WI38 (cell line): Measurements from ENCODE around the gene GLP2R.

Experiments
- H3K4me3 ChIP-seq: 2 replicates; pipeline ENCODE4 v1.5.1; 2011; ENCODE audit warnings: low read depth, mild to moderate bottlenecking, control low read depth, low read length
- TF ChIP-seq, protein P1 (sequence below): IDR thresholded peaks from 2 replicates; pipeline ENCODE4 v1.5.1; 2012; ENCODE audit warnings: low read depth, mild to moderate bottlenecking, control low read depth, low read length

Gene GLP2R

DNA sequence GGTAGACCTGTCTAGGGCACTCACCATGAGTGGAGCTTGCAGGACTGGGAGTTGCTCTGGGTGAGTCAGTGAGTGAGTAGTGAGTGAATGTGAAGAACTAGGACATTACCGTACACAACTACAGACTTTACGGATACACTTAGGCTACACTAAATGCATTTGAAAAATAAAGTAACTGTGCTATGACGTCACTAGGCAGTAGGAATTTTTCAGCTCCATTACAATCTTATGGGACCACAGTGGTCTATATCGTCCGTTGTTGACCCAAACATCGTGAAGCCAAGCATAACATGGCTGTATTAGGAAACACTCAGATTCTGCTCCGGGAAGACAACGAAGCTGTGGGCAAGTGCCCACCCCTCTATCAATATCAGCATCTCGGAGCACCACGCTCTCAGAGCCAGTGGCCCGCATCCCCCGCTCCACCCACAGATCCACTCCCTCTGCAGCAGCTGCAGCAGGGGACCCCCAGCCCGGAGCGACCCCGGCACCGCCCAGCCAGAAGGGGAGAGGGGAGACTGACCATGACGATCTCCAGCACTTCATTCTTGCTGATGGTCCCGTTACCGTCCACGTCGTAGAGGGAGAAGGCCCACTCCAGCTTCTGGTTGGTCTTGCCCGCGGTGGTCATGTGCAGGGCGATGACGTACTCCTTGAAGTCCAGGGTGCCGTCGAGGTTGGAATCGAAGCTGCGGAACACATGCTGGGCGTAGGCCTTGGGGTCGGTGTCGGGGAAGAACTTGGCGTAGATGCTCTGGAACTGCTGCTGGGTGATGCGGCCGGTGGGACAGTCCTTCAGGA is 78.8 kb downstream of the GLP2R start:
- TF ChIP-seq, protein P1, sequence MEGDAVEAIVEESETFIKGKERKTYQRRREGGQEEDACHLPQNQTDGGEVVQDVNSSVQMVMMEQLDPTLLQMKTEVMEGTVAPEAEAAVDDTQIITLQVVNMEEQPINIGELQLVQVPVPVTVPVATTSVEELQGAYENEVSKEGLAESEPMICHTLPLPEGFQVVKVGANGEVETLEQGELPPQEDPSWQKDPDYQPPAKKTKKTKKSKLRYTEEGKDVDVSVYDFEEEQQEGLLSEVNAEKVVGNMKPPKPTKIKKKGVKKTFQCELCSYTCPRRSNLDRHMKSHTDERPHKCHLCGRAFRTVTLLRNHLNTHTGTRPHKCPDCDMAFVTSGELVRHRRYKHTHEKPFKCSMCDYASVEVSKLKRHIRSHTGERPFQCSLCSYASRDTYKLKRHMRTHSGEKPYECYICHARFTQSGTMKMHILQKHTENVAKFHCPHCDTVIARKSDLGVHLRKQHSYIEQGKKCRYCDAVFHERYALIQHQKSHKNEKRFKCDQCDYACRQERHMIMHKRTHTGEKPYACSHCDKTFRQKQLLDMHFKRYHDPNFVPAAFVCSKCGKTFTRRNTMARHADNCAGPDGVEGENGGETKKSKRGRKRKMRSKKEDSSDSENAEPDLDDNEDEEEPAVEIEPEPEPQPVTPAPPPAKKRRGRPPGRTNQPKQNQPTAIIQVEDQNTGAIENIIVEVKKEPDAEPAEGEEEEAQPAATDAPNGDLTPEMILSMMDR, result no peak
- no peak overlapping the region for H3K4me3 ChIP-seq

DNA sequence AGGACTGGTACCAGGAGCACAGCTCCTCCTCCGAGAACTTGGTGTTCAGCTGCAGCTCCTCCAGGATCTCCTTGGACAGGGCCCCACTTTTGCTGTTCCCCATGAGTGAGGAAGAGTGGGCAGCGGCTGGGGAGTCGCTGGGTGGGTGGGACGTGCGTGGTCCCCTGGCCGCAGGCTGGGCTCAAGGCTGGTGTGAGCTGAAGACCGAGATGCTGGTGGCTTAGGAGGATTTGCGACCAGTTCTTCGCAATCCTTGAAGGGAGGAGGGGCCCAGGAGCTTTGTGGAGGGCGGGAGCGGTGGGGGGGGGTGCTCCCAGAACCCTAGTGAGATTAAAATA is 79.3 kb downstream of the GLP2R start, which contains the start of gene RCVRN:
TSS of gene RCVRN (minus strand) at position 194 of the 338 bp plus-strand sequence. CDS start at position 103, 91 bp downstream.
- H3K4me3 ChIP-seq, result no peak within 1 kb of the TSS
- TF ChIP-seq, protein P1, result no peak

- TF ChIP-seq, protein P1, result peak; percentile 70
- H3K4me3 ChIP-seq, result no peak overlapping the region
These were observed 80.2 kb downstream of the GLP2R start for GRCh38 chr17:9905902-9906301.

GRCh38 chr17:9906616-9907015 is 80.9 kb downstream of the GLP2R start:
- no peak overlapping the region for H3K4me3 ChIP-seq
- TF ChIP-seq, protein P1, result no peak

GRCh38 chr17:9907131-9907530 is 81.4 kb downstream of the GLP2R start:
- H3K4me3 ChIP-seq, result no peak overlapping the region
- TF ChIP-seq, protein P1, result no peak

DNA sequence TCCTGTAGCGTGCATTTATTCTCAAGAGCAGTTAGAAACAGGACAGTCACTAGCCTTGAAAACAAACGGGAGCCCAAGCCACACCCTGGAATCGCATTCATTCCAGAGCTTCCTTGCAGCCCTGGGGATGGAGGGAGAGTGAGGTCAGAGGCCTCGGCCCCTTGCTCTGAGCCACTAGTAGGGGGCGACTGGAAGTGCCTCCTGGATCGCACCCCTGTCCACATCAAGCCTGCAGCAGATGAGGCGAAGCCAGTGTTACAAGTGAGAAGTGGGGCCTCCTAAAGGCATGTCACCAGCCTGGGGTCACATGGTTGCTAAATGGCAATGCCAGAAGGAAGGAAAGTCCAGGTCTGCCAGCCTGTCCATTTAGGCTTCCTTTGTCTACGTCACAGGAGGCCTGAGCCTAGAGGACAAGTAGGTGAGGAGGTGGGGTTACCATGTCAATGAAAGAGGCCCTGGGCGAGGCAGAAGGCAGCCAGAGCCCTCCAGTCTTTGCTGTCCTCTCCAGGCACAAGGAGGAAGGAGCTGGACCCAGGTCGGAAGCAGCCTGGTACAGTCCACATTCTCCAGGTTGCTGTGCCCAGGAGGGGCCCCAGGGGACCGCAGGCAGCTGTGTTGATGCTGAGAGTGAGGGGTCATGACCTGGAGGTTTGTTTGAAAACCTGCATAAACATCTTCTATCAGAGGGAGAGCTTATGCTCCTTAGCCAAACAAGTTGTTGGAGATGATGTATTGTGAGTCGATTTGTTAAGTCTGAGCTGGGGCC is 82.3 kb downstream of the GLP2R start:
- H3K4me3 ChIP-seq, result no peak overlapping the region
- TF ChIP-seq, protein P1, result no peak

GRCh38 chr17:9908649-9909042 is 82.9 kb downstream of the GLP2R start:
- no peak overlapping the region for H3K4me3 ChIP-seq

More at GRCh38 chr17:9908649-9909042, 82.9 kb downstream of the GLP2R start:
- TF ChIP-seq, protein P1, result no peak
